Measurements from ENCODE around the gene FAM222B.
"Not testable (repeated sequence)": the region's sequence is repeated elsewhere in the genome, so short reads cannot be mapped to it uniquely, and the experiment has no call there.

FAM222B gene

GRCh38 chr17:28744972-28745785, 97.4 kb downstream of the FAM222B start:
- DNase-seq, result no peak

DNA sequence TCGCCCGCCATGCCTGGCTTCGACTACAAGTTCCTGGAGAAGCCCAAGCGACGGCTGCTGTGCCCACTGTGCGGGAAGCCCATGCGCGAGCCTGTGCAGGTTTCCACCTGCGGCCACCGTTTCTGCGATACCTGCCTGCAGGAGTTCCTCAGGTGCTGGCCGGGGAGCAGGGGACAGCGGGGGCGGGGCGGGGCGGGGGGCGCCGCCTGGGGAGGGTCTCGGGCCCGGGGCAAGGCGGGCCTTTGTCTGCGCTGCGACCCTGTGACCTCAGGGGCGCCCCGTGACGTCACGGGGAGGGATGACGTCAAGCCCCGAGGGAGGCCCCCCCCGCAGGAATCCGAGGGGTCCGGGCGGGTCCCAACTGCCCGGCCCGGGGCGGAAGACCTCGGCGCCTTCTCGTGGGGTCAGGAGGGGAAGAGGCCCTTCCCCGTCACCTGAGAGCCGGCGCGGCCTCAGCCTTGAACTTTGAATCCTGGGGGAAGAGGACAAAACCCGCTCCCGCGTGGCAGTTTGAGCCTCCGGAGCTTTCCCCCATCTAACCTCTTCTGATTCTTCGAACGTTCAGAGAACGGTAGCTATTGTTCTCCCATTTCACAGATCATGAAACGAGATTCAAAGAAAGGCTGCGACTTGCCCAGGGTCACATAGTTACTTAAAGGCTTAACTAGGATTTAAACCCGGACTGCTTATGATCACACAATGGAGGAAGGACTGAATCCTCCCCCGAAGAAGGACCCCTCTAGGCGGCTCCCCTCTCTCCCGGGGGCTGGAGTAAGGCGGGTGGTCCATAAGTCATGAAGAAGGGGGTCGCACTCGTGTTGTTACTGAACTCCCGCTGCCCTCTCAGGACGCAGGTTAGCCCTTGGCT, 98.3 kb downstream of the FAM222B start:
- DNase-seq, result peak in 1 of 2 donors; percentile 69

DNA sequence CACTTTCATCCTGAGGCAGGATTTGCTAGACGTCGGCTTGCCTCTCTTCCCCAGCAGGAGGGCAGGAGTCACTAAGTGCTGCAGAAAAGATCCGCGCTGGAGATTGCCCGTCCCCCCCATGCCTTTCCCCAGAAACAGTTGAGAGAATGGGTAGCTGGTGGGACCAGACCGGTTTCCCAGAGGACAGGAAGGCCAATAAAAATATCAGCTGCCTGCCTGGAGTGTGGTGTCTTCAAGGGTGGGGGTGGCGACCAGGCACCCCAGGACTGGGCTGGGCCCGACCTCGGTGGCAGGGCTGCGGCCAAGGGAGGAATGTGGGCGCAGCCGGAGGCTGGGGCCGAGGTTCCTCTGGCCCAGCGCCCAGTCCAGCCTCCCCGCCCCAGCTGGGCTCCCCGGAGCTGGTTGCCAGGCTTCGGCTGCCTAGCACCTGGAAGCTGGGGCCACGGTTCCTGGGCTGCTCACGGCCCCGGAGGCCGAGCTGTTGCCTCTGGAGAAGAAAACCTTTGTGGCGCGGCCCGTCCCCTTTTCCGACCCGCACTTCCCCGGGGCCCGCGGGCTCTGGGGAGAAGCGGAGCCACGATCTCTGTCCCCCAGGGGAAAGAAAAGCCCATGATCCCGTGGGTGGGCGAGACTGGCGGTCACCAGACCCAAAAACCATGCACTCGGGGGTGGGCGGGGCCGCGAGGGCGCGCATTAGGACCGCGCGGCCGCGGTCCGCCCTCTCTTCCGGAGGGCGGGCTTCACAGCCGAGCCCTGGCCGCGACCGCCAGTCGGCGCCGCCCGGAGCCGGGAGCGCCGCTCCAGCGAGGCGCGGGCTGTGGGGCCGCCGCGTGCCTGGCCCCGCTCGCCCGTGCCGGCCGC, 99.1 kb downstream of the FAM222B start, which contains the start of gene TRAF4:
TSS of gene TRAF4 (plus strand) at position 769 of the 861 bp plus-strand sequence. CDS start 102 bp downstream, outside the sequence.
- DNase-seq, result peak; percentile 56 to 66

GRCh38 chr17:28741358-28742349, 100.9 kb downstream of the FAM222B start:
- peak; percentile 15 to 80 for DNase-seq

- no peak for DNase-seq
Observed at GRCh38 chr17:28740406-28741357, 101.9 kb downstream of the FAM222B start.

DNA sequence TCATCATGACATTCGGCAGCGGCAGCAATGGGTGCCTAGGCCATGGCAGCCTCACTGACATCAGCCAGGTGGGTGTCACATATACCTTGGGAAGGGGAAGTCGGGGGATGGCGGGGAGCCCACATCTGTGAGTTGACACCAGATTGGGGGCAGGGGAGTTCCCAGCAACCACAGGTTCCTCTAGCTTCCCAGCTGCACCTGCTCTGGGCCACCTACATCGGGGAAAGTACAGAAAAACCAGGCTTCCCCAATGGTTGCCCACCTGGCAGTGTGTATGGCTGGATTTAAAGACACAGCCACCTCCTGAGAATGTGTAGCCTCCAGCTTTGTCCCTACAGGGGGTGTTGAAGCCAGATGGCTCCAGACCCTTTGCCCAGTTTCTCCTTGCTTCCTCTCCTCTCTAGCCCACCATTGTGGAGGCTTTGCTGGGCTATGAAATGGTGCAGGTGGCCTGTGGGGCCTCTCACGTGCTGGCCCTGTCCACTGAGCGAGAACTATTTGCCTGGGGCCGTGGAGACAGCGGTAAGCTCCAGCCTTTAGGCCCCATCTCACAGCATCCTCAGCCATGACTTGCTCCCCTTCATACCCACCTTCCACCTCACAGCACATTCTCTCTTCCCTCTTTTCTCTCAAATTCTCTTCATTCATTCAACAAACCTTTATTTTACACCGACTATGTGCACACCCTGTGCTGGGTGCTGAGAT, 103.8 kb downstream of the FAM222B start:
- no peak for DNase-seq

GRCh38 chr17:28737770-28738679, 104.6 kb downstream of the FAM222B start:
- no peak for DNase-seq

DNA sequence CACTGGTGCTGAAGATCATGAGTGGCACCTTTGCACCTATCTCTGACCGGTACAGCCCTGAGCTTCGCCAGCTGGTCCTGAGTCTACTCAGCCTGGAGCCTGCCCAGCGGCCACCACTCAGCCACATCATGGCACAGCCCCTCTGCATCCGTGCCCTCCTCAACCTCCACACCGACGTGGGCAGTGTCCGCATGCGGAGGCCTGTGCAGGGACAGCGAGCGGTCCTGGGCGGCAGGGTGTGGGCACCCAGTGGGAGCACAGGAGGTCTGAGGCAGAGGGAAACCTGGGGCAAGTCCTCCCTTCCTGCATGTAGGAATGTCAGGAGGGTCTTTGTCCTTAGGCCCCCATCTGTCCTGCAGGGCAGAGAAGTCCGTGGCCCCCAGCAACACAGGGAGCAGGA, 105.3 kb downstream of the FAM222B start:
- no peak for DNase-seq

DNA sequence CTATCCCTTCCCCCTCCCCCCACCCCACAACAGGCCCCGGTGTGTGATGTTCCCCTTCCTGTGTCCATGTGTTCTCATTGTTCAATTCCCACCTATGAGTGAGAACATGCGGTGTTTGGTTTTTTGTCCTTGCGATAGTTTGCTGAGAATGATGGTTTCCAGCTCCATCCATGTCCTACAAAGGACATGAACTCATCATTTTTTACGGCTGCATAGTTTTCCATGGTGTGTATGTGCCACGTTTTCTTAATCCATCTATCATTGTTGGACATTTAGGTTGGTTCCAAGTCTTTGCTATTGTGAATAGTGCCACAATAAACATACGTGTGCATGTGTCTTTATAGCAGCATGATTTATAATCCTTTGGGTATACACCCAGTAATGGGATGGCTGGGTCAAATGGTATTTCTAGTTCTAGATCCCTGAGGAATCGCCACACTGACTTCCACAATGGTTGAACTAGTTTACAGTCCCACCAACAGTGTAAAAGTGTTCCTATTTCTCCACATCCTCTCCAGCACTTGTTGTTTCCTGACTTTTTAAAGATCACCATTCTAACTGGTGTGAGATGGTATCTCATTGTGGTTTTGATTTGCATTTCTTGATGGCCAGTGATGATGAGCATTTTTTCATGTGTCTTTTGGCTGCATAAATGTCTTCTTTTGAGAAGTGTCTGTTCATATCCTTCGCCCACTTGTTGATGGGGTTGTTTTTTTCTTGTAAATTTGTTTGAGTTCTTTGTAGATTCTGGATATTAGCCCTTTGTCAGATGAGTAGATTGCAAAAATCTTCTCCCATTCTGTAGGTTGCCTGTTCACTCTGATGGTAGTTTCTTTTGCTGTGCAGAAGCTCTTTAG, 106.4 kb downstream of the FAM222B start:
- DNase-seq, result not testable (repeated sequence)

- DNase-seq, result no peak
Observed at GRCh38 chr17:28735242-28735722, 107.3 kb downstream of the FAM222B start.

GRCh38 chr17:28734712-28735241, 107.8 kb downstream of the FAM222B start:
- DNase-seq, result no peak

- DNase-seq, result no peak
Observed at GRCh38 chr17:28733346-28733745, 109.2 kb downstream of the FAM222B start.

DNA sequence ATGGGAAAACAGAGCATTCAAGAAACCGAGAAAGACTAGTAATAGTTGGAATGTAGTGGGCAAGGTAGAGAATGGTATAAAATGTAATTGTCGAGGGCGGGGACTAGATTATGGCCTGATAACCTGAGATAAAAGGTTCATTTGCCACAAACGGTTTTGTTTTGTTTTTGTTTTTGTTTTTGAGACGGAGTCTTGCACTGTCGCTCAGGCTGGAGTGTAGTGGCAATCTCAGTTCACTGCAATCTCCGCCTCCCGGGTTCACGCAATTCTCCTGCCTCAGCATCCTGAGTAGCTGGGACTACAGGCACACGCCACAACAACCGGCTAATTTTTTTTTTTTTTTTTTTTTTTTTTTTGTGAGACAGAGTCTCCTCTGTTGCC, 112.7 kb downstream of the FAM222B start:
- DNase-seq, result no peak

GRCh38 chr17:28728364-28729200, 114.0 kb downstream of the FAM222B start, which contains the start of gene NEK8:
NEK8 (plus strand) TSS chr17:28728788; CDS start chr17:28728814, 26 bp downstream.
- peak; percentile 93 to 94 for DNase-seq

GRCh38 chr17:28726627-28727491, 115.7 kb downstream of the FAM222B start:
- peak; percentile 67 to 86 for DNase-seq
